ENCODE measurements around the gene ZNF646. TPM values are rescaled to one million over a fixed set of nuclear protein-coding genes. Genes with fewer than 3 reads are reported as not detected.

ZNF646 gene
- total RNA-seq, 1 experiment from 2014 or later: 26.8 TPM

GRCh38 chr16:31130336-31130891 is 56.2 kb downstream of the ZNF646 start:
- no peak for DNase-seq (ENCODE audit: low read depth, low spot score)
- intact Hi-C loops (cut with micrococcal nuclease; ENCODE audit: unreplicated experiment) (no loop called here), in situ Hi-C loops (cut with HindIII; ENCODE audit: low pct_unique_long_range_greater_than_20kb, low sequenced_read_pairs) (no loop called here)
- H3K36me3 ChIP-seq (ENCODE audit: control insufficient read depth, insufficient read depth, low read length): no peaks in the 10 kb centered on the region
- no peak overlapping the region for H3K4me3 ChIP-seq (ENCODE audit: low read depth in 2 of 2, low read length in 2 of 2)
- TF ChIP-seq TCF7L2 (IDR thresholded peaks at IDR 0.05; ENCODE audit: low read depth, low read length): no peak
- no peak for TF ChIP-seq SIN3A (IDR thresholded peaks at IDR 0.05; ENCODE audit: borderline replicate concordance, insufficient read depth, low read depth, low read length)
- TF ChIP-seq CTCF (IDR thresholded peaks at IDR 0.05): no peak
- TF ChIP-seq REST (IDR thresholded peaks at IDR 0.05; ENCODE audit: insufficient read depth in 1 of 2, low read depth in 2 of 2, low read length in 1 of 2): no peak
- H3K27ac ChIP-seq (ENCODE audit: low read length): no peak overlapping the region
- BruUV-seq (replicated peaks): no TSS peak
- CTCF ChIA-PET: no interaction called here
- ATAC-seq: no peak
- POLR2A ChIA-PET: interaction anchor here (0.6 kb wide), 1 partner anchor 50 kb away, joined by 11 read pairs; no protein-coding TSS in a partner anchor
- H3K27me3 ChIP-seq (ENCODE audit: control insufficient read depth, insufficient read depth, low read length): no peaks in the 10 kb centered on the region
- H3K9me3 ChIP-seq (ENCODE audit: control insufficient read depth, insufficient read depth, low read depth, low read length): no peaks in the 10 kb centered on the region
- no peaks in the 10 kb centered on the region for H3K4me1 ChIP-seq (ENCODE audit: control insufficient read depth, insufficient read depth, low read length)

GRCh38 chr16:31130899-31131298 is 56.7 kb downstream of the ZNF646 start:
- no peaks in the 10 kb centered on the region for H3K27me3 ChIP-seq (ENCODE audit: control insufficient read depth, insufficient read depth, low read length)
- ATAC-seq: no peak
- CTCF ChIA-PET: interaction anchor here (1.5 kb wide), 1 partner anchor 11 kb away, joined by 3 read pairs; no protein-coding TSS in a partner anchor
- H3K4me3 ChIP-seq (ENCODE audit: low read depth in 2 of 2, low read length in 2 of 2): no peak overlapping the region
- no peaks in the 10 kb centered on the region for H3K36me3 ChIP-seq (ENCODE audit: control insufficient read depth, insufficient read depth, low read length)
- no peak overlapping the region for H3K27ac ChIP-seq (ENCODE audit: low read length)
- in situ Hi-C loops (cut with HindIII; ENCODE audit: low pct_unique_long_range_greater_than_20kb, low sequenced_read_pairs): no loop called here
- TF ChIP-seq REST (IDR thresholded peaks at IDR 0.05; ENCODE audit: insufficient read depth in 1 of 2, low read depth in 2 of 2, low read length in 1 of 2) (no peak), TCF7L2 (IDR thresholded peaks at IDR 0.05; ENCODE audit: low read depth, low read length) (no peak), POLR2AphosphoS5 (IDR thresholded peaks at IDR 0.05; ENCODE audit: low read depth, low read length) (no peak), SIN3A (IDR thresholded peaks at IDR 0.05; ENCODE audit: borderline replicate concordance, insufficient read depth, low read depth, low read length) (no peak), CTCF (IDR thresholded peaks at IDR 0.05) (no peak)
- no peak for DNase-seq (ENCODE audit: low read depth, low spot score)
- H3K9me3 ChIP-seq (ENCODE audit: control insufficient read depth, insufficient read depth, low read depth, low read length): no peaks in the 10 kb centered on the region
- POLR2A ChIA-PET: interaction anchor here (0.6 kb wide), 1 partner anchor 50 kb away, joined by 11 read pairs; no protein-coding TSS in a partner anchor
- BruUV-seq (replicated peaks): no TSS peak
- intact Hi-C loops (cut with micrococcal nuclease; ENCODE audit: unreplicated experiment): no loop called here
- no peaks in the 10 kb centered on the region for H3K4me1 ChIP-seq (ENCODE audit: control insufficient read depth, insufficient read depth, low read length)

All from Panc1 (cell line).